Measurements from ENCODE around the gene CSNK1D.
A peak's percentile ranks its signal among the peaks of the same experiment; 100 is the strongest.
"Not testable (repeated sequence)": the region's sequence is repeated elsewhere in the genome, so short reads cannot be mapped to it uniquely, and the experiment has no call there.

The CSNK1D gene

DNA sequence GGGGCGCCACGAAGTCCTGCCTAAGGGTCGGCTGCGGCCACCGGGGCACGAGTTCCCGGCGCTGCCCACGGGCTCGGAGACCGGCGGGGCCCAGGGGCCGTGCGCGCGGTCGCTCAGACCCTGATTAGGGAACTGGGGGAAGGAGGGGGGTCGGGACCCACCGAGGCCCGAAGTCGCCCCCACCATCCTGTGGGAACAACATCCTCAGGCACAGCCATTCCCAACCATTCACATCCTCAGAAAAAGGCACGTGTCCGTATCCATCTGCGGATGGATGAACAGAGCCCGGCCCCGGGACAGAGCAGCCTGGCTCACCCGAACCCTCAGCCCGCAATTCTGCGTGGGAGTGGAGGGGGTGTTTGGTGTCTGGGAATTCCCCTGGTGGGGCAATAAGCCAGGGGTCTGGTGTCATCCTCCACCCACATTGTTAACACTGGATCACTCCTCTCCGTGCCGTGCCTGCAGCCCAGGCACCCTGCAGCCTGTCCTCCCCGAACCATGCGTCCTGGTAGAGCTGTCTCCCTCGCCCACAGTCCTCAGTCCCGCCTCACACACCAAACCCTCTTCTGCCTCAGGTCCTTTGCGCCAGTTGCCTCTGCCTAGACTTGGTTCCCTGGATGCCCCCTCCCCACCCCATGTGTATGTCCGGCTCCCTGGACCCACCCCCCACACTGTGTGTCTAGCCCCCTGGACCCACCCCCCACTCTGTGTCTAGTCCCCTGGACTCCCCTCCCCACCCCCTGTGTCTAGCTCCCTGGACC lies 60.1 kb downstream of the CSNK1D start:
- peak; percentile 92 for DNase-seq (ENCODE audit: low spot score)

DNA sequence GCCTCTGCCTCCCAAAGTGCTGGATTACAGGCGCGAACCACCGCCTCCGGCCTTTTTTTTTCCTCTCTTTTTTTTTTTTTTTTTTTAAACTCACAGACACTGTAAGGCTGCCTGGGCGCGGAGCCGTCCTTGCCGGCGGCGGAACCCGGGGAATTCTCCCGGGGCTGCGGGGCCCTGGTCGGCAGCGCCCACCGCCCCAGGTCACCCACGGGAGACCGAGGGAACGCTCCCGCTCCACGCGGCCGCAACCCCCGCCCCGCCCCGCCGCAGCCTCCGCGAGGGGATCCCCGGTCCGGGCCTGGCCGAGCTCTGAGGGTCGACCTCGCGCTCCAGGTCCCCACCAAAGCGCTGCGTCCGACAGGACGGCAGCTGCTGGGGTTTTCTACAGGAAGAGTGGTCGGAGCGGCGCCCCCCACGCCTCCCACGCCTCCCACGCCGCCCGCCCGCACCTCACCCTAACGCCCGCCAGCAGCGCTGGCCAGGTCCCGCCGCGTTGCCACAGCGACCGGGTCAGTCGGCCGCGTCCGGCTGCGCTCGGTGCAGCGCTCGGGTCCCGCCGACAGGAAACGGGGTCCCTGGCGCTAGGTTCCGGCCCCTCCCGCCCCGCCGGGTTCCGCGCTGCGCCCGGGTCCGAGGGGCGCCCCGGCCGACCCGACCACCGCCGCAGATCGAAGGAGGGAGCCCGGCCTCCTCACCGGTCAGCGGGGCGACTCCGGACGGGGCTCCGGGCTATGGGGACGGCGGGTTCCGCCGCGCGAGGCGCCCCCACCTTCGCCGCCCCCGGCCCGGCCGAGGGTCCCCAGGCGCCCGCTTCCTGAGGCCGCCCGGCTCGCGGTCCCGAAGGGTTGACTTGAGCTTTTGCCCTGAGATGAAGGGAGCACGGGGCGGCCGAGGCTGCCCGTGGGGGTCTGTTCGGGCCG lies 60.9 kb downstream of the CSNK1D start, which contains the start of gene CCDC57:
TSS of gene CCDC57 (minus strand) at position 512 of the 920 bp plus-strand sequence. CDS start 10,898 bp downstream, outside the sequence.
- peak; percentile 94 for DNase-seq (ENCODE audit: low spot score)

DNA sequence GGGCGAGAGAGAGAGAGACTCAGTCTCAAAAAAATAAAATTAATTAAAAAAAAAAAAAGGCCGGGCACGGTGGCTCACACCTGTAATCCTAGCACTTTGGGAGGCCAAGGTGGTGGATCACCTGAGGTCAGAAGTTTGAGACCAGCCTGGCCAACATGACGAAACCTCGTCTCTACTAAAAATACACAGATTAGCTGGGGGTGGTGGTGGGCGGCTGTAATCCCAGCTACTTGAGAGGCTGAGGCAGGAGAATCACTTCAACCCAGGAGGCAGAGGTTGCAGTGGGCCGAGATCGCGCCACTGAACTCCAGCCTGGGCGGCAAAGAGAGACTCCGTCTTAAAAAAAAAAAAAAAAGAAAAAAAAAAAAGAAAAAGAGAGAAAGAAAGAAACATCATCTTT lies 62.8 kb downstream of the CSNK1D start:
- not testable (repeated sequence) for DNase-seq (ENCODE audit: low spot score)

DNA sequence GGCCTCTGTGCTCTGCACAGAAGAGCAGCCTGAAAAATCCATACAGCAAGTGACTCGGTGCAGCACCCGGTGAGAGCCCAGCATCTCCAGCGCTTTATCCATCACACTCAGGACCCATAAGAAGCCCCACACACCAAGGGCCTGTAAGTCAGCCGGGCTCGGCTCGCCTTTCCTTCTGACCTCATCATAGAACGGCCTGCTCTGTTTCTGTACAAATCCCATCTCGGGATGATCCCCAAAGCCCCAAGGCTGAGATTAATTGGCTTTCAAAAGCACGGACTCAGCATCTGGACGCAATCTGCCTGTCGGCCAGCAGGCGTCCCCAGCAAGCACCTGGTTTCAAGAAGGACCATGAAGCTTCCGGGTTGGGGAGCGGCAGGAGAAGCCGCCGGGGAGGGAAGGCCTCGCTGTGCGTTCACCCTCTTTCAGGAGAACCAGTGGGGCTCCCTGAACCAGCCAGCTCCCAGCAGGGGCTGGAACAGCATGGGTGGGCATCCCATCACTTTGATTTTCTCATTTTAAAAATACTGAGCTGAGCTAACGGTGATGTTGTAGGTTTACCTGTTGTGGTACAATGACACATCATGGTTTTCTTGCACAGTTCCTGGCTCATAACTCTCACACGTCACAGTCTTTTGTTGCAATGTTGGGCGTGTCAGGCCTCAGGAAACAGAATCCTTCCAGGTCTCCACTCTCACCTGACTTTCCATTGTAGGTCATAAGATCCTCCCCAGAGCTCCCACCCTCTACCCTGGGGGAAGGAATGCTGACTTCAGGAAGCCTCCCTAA lies 67.6 kb downstream of the CSNK1D start:
- peak; percentile 92 for DNase-seq (ENCODE audit: low spot score)

DNA sequence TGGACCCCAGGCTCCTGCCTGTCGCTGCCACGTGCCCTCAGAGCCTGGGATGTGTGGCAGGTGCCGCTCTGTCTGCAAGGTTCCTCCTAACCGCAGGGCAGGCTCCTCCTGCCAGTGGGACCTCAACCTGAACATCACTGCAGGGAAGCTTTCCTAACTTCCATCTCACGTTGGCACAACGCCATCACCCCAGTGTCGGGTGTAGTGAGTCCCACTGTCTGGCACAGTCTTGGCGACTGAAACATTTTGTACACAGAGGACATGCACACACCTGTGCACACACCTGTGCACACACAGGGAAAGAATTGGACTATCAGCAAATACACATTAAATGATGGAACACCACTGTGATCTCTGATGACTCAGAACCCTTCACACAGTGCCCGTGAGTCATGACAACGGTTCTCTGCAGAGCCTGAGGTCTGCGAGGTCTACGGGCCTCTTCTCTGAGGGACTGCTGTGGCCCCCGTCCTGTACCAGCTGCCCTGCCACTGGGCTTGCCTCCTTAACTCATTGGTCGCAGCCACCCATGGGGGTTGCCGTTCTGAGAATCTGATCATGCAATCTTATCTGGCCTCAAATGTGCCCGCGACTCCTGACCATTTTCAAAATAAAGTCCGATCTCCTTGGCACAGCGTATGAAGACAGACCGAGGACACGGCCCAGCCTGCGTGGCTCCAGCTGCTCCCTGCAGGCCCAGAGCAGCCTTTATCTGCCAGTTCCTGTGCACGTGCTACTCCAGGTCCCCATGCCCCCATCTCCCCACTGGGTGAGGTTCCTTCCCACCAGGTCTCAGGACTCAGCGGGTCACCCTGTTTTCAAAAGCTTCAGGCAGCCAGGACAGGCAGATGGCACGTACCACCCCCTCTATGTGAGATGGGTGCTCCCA lies 68.4 kb downstream of the CSNK1D start:
- no peak for DNase-seq (ENCODE audit: low spot score)

DNA sequence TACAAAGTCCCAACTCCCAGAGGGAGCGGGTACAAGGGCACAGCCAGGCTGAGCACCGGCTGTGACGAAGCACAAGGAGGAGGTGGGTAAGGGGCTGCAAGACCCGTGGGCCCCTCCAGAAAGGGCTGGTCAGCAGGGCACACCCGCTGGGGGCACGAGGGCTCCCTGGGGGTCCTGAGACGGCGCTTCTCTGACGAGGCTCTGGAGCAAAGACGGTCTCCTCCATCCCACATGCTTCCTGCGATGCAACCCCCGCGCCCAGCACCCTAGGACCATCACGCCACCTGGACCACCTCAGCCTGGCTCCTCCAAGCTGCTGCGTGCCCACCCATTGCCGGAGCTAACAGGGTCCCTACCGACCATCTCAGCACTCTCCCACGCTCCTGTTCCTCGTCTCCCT lies 69.6 kb downstream of the CSNK1D start:
- no peak for DNase-seq (ENCODE audit: low spot score)

DNA sequence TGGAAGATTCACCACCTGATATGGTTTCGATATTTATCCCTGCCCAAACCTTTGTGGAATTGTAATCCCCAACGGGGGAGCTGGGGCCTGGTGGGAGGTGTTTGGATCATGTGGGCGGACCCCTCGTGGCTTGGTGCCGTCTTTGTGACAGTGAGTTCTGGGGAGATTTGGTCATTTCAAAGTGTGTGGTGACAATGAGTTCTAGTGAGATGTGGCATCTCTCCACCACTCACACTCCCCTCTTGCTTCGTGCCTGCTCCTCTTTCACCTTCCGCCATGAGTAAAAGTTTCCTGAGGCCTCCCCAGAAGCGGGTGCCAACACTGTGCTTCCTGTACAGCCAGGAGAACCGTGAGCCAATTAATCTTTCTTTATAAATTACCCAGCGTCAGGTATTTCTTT lies 70.5 kb downstream of the CSNK1D start:
- no peak for DNase-seq (ENCODE audit: low spot score)

DNA sequence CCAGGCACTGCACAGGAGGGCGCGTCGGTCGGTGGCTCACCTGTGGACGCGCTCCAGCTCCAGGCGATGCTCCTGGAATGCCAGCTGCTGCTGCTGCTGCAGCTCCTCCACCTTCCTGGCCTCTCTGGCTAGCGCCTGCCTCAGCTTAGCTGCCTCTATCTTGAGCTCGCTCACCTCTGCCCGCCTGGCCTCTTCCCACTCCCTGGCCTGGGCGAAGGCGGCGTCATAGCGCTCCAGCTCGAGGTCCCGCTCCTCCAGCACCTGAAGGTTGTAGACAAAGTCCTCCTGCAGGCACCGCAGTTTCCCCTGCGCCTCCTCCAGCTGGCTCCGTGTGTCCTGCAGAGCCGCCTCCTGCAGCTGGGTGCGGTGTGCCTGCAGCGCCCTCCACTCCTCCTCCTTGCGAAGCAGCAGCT lies 72.0 kb downstream of the CSNK1D start:
- no peak for DNase-seq (ENCODE audit: low spot score)

DNA sequence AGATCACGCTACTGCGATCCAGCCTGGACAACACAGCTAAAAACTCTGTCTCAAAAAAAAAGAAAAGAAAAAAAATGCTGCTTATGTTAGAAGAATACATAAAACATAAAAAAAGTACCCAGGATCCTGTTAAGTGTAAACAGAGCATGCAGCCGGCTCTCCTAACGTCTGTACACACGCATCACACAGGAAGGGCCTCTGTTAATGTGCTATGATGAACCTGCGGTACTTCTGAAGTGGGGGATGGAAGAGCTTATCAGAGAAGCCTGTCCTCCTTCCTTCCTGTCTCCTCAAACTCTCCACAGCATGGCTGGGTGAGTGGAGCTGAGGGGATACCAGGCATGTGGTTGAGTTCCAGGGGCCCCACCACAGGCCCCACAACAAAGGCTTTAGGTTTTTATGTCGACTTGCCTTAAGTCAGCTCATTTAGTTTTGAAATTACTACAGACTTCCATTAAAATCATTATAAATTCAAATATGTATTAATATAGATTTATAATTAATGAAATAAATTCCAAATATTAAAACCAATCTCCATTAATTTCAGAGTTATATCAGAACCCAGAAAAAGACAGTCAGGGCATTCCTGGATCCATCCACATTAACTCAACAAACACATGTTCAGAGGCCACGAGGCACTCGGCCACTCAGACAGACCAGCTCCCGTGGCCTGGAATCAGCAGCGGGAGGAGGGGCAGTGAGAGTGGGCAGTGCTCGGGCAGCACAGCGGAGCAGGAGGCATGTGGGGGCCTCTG lies 72.6 kb downstream of the CSNK1D start:
- DNase-seq (ENCODE audit: low spot score): no peak

DNA sequence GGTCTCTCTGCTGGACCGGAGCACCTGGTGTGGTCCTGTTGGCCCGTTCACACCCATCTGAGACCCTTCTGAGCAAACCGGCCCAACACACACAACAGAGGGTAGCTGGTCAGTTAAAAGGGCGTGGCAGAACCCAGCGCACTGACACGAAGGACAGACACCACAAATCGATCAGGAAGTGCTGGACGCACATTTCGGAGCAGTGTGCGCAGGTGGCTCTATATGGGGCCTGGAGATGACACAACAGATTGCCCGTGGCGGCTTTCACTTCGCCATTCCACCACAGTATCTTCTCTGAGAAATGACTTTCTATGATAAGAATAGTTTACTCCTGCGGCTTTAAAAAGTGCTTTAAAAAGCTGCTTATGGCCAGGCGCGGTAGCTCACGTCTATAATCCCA lies 73.4 kb downstream of the CSNK1D start:
- no peak for DNase-seq (ENCODE audit: low spot score)

DNA sequence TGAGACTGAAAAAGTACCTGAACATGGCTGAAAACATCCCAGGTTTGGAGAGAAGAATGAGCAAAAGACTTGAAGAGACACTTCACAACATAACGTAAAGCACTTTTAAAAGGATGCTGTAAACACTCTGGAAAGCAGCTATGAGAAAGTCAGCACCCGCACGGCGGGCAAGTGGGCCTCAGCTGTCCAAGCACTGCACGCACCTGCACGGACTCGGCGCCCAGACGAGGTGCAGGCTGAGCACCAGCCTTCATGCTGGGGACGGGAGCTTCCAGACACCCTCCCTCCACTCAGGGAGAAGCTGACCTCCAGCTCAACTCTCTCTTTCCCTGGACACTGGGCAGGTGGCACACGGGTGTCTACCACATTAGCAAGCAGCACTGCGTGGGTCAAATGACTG lies 74.0 kb downstream of the CSNK1D start:
- no peak for DNase-seq (ENCODE audit: low spot score)

DNA sequence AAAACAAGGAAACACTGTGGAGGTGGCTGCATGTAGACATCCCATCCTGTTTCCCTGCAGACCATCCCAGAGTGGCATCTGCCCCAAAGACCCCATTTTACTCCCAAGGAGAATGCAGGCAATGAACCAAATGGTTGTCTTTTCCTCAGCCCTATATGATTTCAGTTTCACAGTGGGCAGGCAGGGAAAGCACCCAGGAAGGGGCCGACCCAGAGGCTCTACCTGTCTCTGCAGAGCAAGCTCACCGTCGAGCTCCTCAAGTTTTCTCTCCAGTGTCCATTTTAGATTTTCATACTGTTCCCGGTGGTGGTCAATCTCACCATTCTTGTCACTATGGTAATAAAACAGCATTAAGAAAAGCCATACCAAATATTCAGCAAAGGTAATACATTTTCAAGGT lies 75.4 kb downstream of the CSNK1D start:
- DNase-seq (ENCODE audit: low spot score): no peak

DNA sequence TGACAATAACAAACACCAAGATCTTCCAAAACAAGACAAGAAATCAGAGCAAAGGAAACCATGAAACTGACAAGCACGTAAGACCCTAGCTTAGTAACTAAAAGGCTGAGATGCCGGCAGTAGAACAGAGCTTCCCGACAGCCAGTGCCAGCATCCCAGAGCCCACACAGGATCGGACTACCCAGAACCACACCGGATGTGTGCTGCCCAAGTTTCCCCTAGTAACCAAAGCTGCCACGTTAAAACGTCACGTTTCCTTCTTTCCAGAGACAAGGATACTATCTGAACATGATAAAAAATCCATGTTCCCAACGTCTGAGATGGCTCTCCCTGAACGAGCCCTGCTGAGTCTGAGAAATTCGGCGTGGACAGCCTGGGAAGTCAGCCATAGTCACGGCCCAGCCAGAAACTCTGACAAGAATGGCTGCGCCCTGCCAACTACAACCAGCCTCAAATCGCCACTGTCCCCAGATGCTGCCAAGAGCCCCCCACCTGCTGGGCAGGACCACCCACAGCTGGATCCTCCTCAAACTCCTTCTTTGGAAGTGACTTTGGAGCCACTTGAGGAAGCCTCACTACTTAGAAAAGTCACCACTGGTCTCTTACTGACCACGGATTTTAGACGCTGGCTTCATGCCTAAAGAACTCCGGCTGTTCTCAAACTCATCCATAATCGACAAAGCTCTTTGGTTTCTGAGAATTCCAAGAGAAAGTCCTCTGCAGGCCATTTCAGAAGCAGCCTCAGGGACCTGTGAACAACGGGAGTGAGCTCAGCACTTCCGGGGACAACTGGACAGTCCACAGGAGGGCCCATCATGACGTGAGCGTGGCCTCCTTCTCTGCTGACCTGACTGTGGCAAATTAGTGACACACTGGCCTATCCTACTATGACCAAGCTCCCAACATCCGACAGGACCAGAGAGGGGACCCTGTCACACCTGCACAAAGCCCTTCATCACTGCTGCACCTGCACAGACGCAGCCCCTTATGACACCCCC lies 77.5 kb downstream of the CSNK1D start:
- DNase-seq (ENCODE audit: low spot score): no peak

DNA sequence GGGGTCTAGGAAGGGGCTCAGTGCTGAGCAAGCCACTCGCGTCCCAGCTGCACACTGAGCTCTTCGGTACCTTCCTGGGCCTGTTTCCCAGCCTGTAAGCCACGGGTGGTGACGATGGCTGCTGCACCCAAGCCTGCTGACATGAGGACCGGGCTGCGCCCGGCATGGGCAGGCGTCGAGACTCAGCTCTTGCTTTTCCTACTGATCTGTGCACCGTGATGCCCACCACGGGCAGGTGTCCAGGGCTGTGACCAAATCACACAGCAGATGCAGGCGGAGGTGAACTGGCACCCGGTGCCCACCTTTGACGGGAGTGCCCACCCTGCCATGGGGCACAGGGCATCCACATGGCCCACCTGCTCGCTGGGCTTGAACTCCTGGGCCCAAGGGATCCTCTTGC lies 78.7 kb downstream of the CSNK1D start:
- no peak for DNase-seq (ENCODE audit: low spot score)

DNA sequence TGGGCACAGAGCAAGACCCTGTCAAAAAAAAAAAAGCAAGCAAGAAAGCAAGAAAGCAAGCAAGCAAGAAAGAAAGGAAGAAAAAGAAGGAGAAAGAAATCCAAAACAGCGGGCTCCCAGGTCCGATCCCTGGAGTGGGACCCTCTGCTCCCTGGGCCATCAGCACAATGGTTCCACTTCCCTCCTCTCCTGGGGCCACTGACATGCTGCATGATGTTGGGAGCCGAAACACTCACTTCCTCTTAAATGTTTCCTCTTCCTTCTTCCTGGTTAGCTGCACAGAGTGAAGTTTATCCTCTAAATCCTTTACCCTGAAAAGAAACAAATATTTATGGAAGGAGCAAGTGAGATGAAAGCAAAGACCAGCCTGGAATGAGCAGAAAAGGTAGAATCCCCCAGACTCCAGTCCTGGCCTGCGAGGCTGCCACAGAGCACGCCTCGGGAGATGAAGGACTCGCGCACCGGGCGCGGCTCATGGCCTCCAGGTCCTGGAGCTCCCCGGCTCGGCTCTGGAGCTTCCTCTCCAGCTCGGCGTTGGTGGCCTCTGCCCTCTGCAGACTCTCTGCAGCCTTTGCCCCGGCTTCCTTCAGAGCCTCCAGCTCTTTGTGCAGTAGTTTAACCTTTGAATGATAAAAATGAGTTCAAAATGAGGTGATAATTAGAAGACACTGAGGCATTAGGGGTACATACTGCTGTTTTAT lies 79.8 kb downstream of the CSNK1D start:
- DNase-seq (ENCODE audit: low spot score): no peak

DNA sequence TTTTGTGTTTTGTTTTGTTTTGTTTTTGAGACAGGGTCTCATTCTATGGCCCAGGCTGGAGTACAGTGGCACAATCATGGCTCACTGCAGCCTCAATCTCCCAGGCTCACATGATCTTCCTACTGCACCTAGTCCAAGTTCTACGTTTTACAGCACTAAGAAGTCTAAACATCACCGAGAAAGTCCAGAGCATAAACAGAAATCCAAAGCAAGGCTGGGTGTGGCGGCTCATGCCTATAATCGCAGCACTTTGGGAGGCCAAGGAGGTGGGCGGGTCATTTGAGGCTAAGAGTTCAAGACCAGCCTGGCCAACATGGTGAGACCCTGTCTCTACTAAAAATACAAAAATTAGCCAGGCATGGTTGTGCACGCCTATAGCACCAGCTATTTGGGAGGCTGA lies 80.5 kb downstream of the CSNK1D start:
- not testable (repeated sequence) for DNase-seq (ENCODE audit: low spot score)
